ENCODE results near the gene OR56A1. TPM values are rescaled to one million over a fixed set of nuclear protein-coding genes. Genes with fewer than 3 reads are reported as not detected.

The OR56A1 gene
- total RNA-seq, 4 donors from 2014 or later, result not detected

GRCh38 chr11:5992604-5993251, 37.8 kb downstream of the OR56A1 start:
- H3K27ac ChIP-seq, result no peak overlapping the region
- no peaks in the 10 kb centered on the region for H3K9me3 ChIP-seq
- H3K4me3 ChIP-seq (replicated peaks in 1 of 3), result no peak overlapping the region
- peak in 3 of 6 experiments; percentile 17 to 40 (median 30) for TF ChIP-seq CTCF (IDR thresholded peaks at IDR 0.05)
- no peak for TF ChIP-seq POLR2A (IDR thresholded peaks at IDR 0.05)
- H3K27me3 ChIP-seq, result no peaks in the 10 kb centered on the region
- intact Hi-C loops (cut with DNase I), result no loop called here
- DNase-seq, result no peak
- 56 to 60% methylated on average over 3 of the region's 3 CpGs for WGBS, 2 donors
- no peaks in the 10 kb centered on the region for H3K4me1 ChIP-seq
- no peaks in the 10 kb centered on the region for H3K36me3 ChIP-seq

GRCh38 chr11:5992150-5992549, 38.4 kb downstream of the OR56A1 start:
- Histone ChIP-seq H3K9me3 (no peaks in the 10 kb centered on the region), H3K4me3 (replicated peaks in 1 of 3) (no peak overlapping the region), H3K27ac (no peak overlapping the region), H3K36me3 (no peaks in the 10 kb centered on the region), H3K4me1 (no peaks in the 10 kb centered on the region), H3K27me3 (no peaks in the 10 kb centered on the region)
- 67 to 73% methylated on average over 3 of the region's 3 CpGs for WGBS, 2 donors
- TF ChIP-seq CTCF (IDR thresholded peaks at IDR 0.05) (no peak), POLR2A (IDR thresholded peaks at IDR 0.05) (no peak)
- no peak for DNase-seq
- intact Hi-C loops (cut with DNase I), result no loop called here

- Histone ChIP-seq H3K4me1 (no peaks in the 10 kb centered on the region), H3K36me3 (no peaks in the 10 kb centered on the region), H3K9me3 (no peaks in the 10 kb centered on the region), H3K27me3 (no peaks in the 10 kb centered on the region), H3K4me3 (replicated peaks in 1 of 3) (no peak overlapping the region), H3K27ac (no peak overlapping the region)
- WGBS, 2 donors, result 57 to 69% methylated on average over 4 of the region's 4 CpGs
- DNase-seq, result no peak
- no peak for TF ChIP-seq CTCF (IDR thresholded peaks at IDR 0.05)
- no peak for TF ChIP-seq POLR2A (IDR thresholded peaks at IDR 0.05)
- intact Hi-C loops (cut with DNase I), result no loop called here
These were observed 41.4 kb downstream of the OR56A1 start for GRCh38 chr11:5989203-5989602.

- Histone ChIP-seq H3K4me1 (no peaks in the 10 kb centered on the region), H3K4me3 (replicated peaks in 1 of 3) (no peak within 1 kb of the TSS), H3K36me3 (no peaks in the 10 kb centered on the region), H3K27me3 (no peaks in the 10 kb centered on the region), H3K9me3 (no peaks in the 10 kb centered on the region), H3K27ac (no peak within 1 kb of the TSS)
- no peak for DNase-seq
- intact Hi-C loops (cut with DNase I), result no loop called here
- WGBS, 2 donors, result 68 to 69% methylated on average over 1 of the region's 1 CpG
- TF ChIP-seq POLR2A (IDR thresholded peaks at IDR 0.05) (no peak), CTCF (IDR thresholded peaks at IDR 0.05) (no peak)
These were observed 43.7 kb downstream of the OR56A1 start, which contains the start of gene OR52L1 for GRCh38 chr11:5986885-5987284. Gene OR52L1 (minus strand): TSS chr11:5986985. CDS start chr11:5986930, 55 bp downstream.

- H3K4me3 ChIP-seq (replicated peaks in 1 of 3), result no peak overlapping the region
- no peaks in the 10 kb centered on the region for H3K36me3 ChIP-seq
- H3K27ac ChIP-seq, result no peak overlapping the region
- intact Hi-C loops (cut with DNase I), result no loop called here
- H3K4me1 ChIP-seq, result no peaks in the 10 kb centered on the region
- H3K27me3 ChIP-seq, result no peaks in the 10 kb centered on the region
- 37 to 51% methylated on average over 1 of the region's 1 CpG for WGBS, 2 donors
- H3K9me3 ChIP-seq, result no peaks in the 10 kb centered on the region
- no peak for DNase-seq
- TF ChIP-seq CTCF (IDR thresholded peaks at IDR 0.05) (no peak), POLR2A (IDR thresholded peaks at IDR 0.05) (no peak)
These were observed 47.1 kb downstream of the OR56A1 start for GRCh38 chr11:5983443-5983842.

Measured in thyroid gland (tissue), 4 donors.